Epithelial cell of proximal tubule (primary cell): Measurements from ENCODE around the gene SPTBN2. TPM values are rescaled to one million over a fixed set of nuclear protein-coding genes. Genes with fewer than 3 reads are reported as not detected.

Source experiments
- DNase-seq: peaks from one replicate; pipeline ENCODE4 v3.0.0-alpha.2; 2011; ENCODE audit warnings: low read depth
- H3K4me3 ChIP-seq: 2 replicates; pipeline ENCODE4 v1.5.1; 2011; ENCODE audit warnings: low read depth, mild to moderate bottlenecking, low read length
- CTCF ChIP-seq: conservative IDR thresholded peaks from 2 replicates; pipeline ENCODE4 v1.5.1; 2012; ENCODE audit warnings: low read depth, mild to moderate bottlenecking, low read length
- total RNA-seq: library from RNA; depleted of rRNA; stranded (reverse); fragments of >200 nt; gene quantifications from 2 replicates; pipeline ENCODE4 v1.2.3, GENCODE V29; 2015

Gene SPTBN2
- total RNA-seq, 1 donor from 2014 or later, result 63.9 TPM

GRCh38 chr11:66708701-66709100 is 20.3 kb downstream of the SPTBN2 start:
- no peak for TF ChIP-seq CTCF
- DNase-seq, result no peak
- no peak overlapping the region for H3K4me3 ChIP-seq

- no peak for TF ChIP-seq CTCF
- no peak overlapping the region for H3K4me3 ChIP-seq
- DNase-seq, result no peak
Measured at GRCh38 chr11:66708094-66708493, 20.9 kb downstream of the SPTBN2 start.

- no peak for DNase-seq
- TF ChIP-seq CTCF, result no peak
- no peak overlapping the region for H3K4me3 ChIP-seq
Measured at GRCh38 chr11:66707486-66707885, 21.5 kb downstream of the SPTBN2 start.

- no peak for TF ChIP-seq CTCF
- H3K4me3 ChIP-seq, result no peak overlapping the region
Measured at GRCh38 chr11:66706989-66707388, 22.0 kb downstream of the SPTBN2 start.

GRCh38 chr11:66705587-66706335 is 23.3 kb downstream of the SPTBN2 start:
- H3K4me3 ChIP-seq, result no peak overlapping the region
- no peak for TF ChIP-seq CTCF
- DNase-seq, result no peak

More at GRCh38 chr11:66706989-66707388, 22.0 kb downstream of the SPTBN2 start:
- DNase-seq, result no peak

GRCh38 chr11:66704659-66705360 is 24.2 kb downstream of the SPTBN2 start:
- no peak for TF ChIP-seq CTCF
- no peak for DNase-seq
- no peak overlapping the region for H3K4me3 ChIP-seq
